Measurements from ENCODE around the gene CCDC71. TPM values are rescaled to one million over a fixed set of nuclear protein-coding genes. Genes with fewer than 3 reads are reported as not detected.

Gene CCDC71
- total RNA-seq, 2 donors from 2014 or later, result 44.2 to 47.0 TPM

GRCh38 chr3:49161197-49161596, 4.9 kb downstream of the CCDC71 start:
- Histone ChIP-seq H3K36me3 (no peaks in the 10 kb centered on the region), H3K27me3 (replicated peaks; ENCODE audit: insufficient read depth) (no peaks in the 10 kb centered on the region), H3K4me3 (no peak overlapping the region), H3K27ac (no peak overlapping the region), H3K9me3 (no peaks in the 10 kb centered on the region), H3K4me1 (replicated peaks) (no peaks in the 10 kb centered on the region)
- WGBS, result 95% methylated on average over 2 of the region's 2 CpGs
- intact Hi-C loops (cut with DNase I), result no loop called here
- TF ChIP-seq POLR2AphosphoS5 (IDR thresholded peaks at IDR 0.05) (no peak), POLR2A (IDR thresholded peaks at IDR 0.05) (no peak), CTCF (IDR thresholded peaks at IDR 0.05) (no peak)
- DNase-seq (ENCODE audit: low spot score), result no peak

GRCh38 chr3:49158792-49159191, 7.3 kb downstream of the CCDC71 start:
- no peak for DNase-seq (ENCODE audit: low spot score)
- Histone ChIP-seq H3K36me3 (no peaks in the 10 kb centered on the region), H3K9me3 (no peaks in the 10 kb centered on the region), H3K4me3 (no peak overlapping the region), H3K4me1 (replicated peaks) (no peaks in the 10 kb centered on the region), H3K27ac (no peak overlapping the region), H3K27me3 (replicated peaks; ENCODE audit: insufficient read depth) (no peaks in the 10 kb centered on the region)
- 78% methylated on average over 2 of the region's 2 CpGs for WGBS
- intact Hi-C loops (cut with DNase I), result no loop called here
- TF ChIP-seq POLR2AphosphoS5 (IDR thresholded peaks at IDR 0.05) (no peak), POLR2A (IDR thresholded peaks at IDR 0.05) (no peak), CTCF (IDR thresholded peaks at IDR 0.05) (no peak)

- TF ChIP-seq CTCF (IDR thresholded peaks at IDR 0.05), result no peak
These were observed 7.9 kb downstream of the CCDC71 start for GRCh38 chr3:49158103-49158709.

GRCh38 chr3:49157289-49157688, 8.8 kb downstream of the CCDC71 start:
- H3K27me3 ChIP-seq (replicated peaks; ENCODE audit: insufficient read depth), result no peaks in the 10 kb centered on the region
- no peaks in the 10 kb centered on the region for H3K36me3 ChIP-seq
- WGBS, result 59% methylated on average over 1 of the region's 1 CpG
- DNase-seq (ENCODE audit: low spot score), result no peak
- TF ChIP-seq POLR2A (IDR thresholded peaks at IDR 0.05) (no peak), POLR2AphosphoS5 (IDR thresholded peaks at IDR 0.05) (no peak), CTCF (IDR thresholded peaks at IDR 0.05) (no peak)
- H3K27ac ChIP-seq, result no peak overlapping the region
- intact Hi-C loops (cut with DNase I), result no loop called here
- H3K4me1 ChIP-seq (replicated peaks), result no peaks in the 10 kb centered on the region
- no peaks in the 10 kb centered on the region for H3K9me3 ChIP-seq
- H3K4me3 ChIP-seq, result no peak overlapping the region

More at GRCh38 chr3:49158103-49158709, 7.9 kb downstream of the CCDC71 start:
- no peaks in the 10 kb centered on the region for H3K9me3 ChIP-seq
- H3K36me3 ChIP-seq, result no peaks in the 10 kb centered on the region
- H3K4me3 ChIP-seq, result no peak overlapping the region
- H3K27me3 ChIP-seq (replicated peaks; ENCODE audit: insufficient read depth), result no peaks in the 10 kb centered on the region
- no peaks in the 10 kb centered on the region for H3K4me1 ChIP-seq (replicated peaks)
- intact Hi-C loops (cut with DNase I), result no loop called here
- DNase-seq (ENCODE audit: low spot score), result no peak
- WGBS, result 64% methylated on average over 5 of the region's 5 CpGs
- no peak overlapping the region for H3K27ac ChIP-seq

GRCh38 chr3:49153349-49153912, 12.7 kb downstream of the CCDC71 start:
- Histone ChIP-seq H3K4me1 (replicated peaks) (no peaks in the 10 kb centered on the region), H3K27ac (no peak overlapping the region), H3K4me3 (no peak overlapping the region), H3K36me3 (no peaks in the 10 kb centered on the region), H3K27me3 (replicated peaks; ENCODE audit: insufficient read depth) (no peaks in the 10 kb centered on the region), H3K9me3 (no peaks in the 10 kb centered on the region)
- no peak for DNase-seq (ENCODE audit: low spot score)
- intact Hi-C loops (cut with DNase I), result no loop called here
- TF ChIP-seq POLR2AphosphoS5 (IDR thresholded peaks at IDR 0.05), result no peak
- no peak for TF ChIP-seq POLR2A (IDR thresholded peaks at IDR 0.05)
- no peak for TF ChIP-seq CTCF (IDR thresholded peaks at IDR 0.05)
- 75% methylated on average over 3 of the region's 3 CpGs for WGBS

All from prostate gland (tissue), 2 donors.